ENCODE measurements around the gene BRWD1.

Gene BRWD1

DNA sequence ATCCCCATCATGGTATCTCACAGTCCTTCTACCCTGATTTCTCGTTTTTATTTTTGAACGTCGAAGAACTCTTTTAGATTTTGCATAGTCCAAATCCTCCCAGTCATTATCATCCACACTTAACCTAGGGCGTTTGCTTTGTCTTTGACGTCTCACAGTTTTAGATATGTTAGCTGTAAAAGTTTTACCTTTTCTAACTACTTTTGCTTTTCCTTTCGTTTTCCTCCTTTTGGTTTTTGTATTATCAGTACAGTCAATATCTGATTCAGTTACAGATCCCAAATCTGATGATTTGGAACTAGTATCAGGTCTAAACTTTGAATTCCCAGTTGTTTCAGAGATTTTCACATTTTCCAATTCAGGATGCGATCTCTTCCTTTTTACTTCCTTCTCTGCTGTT lies 117.1 kb downstream of the BRWD1 start:
- no peak for DNase-seq

DNA sequence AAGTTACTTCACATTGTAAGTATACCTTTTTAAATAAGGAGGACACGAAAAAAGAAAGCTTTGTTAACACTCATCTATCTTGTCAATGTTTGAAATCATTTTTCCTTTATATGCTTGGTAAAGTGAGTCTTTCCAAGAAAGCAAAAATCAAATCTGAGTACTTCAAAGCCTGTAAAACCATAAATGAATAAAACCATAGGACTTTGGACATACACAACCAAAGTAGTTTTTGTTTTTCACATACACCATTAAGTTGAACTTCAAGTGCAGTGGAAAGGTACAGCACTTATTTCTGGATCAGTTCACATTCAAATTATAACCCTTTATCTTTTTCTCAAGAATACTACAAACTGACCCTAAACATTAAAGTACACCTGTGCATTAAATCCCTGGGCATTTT lies 120.1 kb downstream of the BRWD1 start:
- DNase-seq: no peak

DNA sequence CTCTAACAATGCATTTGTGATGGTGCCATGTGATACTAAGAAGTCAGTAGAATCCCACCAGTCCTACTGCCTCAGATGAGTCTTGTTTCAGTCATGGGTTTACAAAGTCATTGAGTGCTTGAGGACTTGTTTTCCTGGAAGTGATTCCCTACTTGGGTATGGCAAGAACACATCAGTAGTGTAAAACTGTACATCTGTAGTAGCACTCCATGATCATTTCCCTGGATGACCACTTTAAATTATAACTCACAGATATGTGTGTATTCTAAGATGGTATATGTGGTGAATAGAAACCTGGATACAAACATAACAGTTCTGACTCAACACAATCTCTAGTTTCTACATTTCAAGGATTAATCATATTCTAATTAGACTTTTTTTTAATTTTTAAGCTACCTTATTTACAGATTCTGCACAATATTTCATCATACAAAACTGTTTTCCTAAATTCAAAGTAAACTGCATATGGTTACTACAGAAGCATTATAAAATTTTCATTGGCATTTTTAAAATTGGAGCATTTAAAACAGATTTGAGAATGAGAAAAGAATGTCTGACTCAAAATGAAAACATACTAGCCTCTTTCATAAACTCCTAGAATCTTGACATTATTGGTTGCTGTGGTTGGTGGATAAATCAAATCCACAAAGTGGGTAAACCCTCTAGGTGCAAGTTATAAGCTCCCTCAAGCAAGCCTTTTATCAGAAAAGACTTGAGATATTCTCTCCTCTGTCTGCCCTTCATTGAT lies 123.4 kb downstream of the BRWD1 start:
- DNase-seq: no peak

DNA sequence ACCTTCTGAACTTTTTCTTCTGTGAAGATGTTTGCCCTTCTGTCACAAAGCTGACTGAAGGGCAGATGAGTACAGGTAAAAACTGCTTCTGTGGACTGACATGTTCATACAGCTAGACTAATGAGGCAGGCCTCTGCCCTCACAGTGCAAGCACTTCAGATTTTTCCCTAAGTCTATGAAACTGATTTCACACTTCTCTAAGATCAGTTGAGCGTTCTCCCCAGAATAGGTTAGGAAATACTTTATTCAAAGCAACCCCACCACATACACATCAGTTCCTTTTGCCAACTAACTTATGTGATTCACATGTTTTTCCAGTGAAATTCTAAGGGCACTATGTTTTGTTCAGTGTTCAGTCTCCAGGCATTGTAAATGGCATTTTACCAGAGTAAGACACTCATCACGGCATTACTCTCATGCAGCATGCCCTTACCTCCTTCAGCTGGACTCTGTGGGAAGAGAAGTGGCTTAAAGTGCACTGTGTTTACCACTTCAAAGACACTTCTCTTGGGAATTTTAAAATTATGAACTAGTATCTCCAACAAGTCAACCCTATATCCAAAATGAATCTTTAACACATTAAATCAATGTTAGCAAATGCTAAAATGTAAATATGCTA lies 124.8 kb downstream of the BRWD1 start:
- DNase-seq: no peak

DNA sequence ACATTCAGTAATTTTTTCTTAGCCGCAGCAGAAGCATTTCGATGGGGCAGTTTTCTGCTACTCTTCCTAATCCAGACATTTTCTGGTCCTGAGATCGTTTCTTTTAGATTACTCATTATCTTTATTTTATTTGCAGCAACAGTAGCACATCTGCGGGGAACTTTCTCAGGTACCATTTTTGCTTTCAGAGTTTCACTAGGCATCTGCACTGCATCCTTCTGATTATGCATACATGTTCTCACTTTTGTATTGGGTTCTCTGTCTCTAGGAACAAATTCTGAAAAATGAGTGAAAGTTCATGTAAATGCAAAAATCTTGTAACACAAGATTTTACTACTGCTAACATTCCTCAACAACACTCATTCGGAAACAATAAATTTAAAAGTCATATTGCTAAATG lies 126.3 kb downstream of the BRWD1 start:
- DNase-seq: no peak

DNA sequence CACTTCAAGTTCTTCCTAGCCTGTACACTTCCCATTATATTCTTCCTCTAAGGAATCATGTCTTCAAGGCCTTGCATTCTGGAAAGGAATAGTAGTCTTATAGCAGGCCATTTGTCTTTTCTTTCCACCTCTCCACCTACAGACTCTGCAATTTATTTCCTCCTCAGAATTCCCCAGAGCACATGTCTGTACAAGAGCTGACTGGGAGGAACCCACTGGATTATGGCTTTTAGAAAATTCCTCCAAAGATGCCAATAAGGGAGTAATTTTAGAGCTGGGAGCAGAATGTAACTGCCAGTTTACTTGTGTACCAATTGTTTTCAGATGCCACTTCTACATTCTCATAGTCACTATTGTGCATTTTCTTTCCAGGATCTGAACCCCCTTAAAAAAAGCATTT lies 126.8 kb downstream of the BRWD1 start:
- no peak for DNase-seq

DNA sequence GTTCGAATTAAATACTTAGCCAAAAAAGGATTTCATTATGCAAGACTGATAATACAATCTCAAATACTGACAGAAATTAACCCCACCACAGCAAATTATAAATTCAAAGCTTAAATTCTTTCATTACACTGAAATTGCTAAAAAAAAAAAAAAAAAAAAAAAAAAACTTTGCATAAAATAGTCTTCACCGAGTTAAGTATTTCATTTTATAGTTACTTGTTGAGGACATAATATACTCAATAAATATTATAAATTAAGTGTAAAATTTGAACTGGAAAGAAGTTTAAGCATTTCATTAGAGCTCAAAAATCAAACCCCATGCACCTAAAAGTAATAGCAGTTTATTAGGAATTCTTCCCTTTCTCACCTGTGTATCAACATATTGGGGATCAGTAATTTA lies 128.3 kb downstream of the BRWD1 start:
- no peak for DNase-seq

DNA sequence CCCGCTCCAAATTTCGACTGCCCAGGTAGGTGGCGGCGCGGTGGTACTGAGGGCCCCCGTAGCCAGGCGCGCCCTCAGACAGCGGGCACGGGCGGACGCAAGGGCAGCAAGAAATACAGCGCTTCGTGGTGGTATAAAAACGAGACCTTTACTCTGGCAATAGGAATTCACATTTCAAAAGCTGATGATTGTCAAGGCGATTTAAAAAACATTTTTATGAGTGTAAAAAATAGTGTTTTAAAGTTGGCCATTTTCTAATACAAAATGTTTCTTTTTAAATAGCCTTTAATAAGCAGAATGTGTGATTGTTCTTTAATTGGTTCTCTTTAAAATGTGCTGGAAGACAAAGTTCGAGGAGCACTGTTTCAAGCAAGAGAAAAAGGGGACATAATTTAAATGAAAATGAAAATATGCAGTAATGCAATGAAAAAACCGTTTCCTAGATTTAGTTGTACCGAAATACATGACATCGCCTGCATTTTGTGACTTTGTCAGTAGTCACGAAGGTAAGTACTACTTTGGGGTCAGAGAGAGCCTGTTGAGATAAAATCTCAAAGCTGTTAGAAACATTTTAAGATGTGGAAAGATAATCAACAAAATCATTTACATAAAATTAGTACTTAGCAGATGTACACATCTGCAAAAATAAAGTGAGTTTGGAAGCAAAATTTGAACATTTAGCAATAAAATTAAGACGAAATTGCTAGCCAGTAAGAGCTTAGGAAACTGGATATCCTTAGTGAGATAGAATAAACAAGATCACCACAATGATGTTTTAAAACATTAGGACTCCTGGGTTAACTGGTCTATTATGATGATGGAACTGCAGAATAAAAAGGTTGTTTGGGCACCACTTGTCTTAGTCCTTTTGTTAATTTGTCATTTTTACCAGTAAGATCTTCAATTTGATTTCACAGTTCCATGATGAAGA lies 129.1 kb downstream of the BRWD1 start:
- no peak for DNase-seq

DNA sequence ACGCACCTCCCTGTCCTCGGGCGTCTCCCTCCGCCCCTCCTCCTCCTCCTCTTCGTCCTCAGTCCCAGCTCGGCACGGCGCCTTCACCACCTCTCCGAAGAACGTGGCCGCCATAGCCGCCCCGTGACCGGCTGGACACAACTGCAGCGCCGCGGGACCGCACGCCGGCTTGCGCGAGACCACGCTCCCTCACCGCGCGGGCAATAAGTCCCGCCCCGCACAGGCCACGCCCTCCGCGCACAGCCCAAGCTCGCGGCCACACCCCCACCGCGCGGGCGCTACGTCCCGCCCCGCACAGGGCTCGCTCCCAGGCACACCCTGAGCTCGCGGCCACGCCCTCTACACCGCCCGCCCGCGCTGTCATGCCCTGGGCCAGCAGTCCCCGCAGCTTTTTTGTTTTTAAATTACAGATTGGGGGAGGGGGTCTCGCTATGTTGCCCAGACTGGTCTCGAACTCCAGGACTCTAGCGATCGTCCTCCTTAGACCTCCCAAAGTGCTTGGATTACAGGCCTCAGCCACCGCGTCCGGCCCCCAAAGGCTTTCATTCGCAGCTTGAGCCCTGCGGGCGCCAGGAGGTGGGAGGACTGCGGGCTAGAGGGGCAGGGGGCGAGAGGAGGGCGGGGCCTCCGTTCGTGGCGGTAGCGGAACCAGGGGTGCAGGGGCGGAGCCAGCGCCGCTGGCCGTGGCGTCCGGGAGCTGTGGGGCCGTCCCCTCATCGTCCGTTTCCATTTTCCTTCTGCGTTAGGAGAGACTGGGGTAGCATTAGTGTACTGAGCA lies 130.0 kb downstream of the BRWD1 start, which contains the start of gene PSMG1:
PSMG1 (minus strand) TSS at position 180 of the 778 bp plus-strand sequence; CDS start at position 114, 66 bp downstream.
- DNase-seq: peak; percentile 92

DNA sequence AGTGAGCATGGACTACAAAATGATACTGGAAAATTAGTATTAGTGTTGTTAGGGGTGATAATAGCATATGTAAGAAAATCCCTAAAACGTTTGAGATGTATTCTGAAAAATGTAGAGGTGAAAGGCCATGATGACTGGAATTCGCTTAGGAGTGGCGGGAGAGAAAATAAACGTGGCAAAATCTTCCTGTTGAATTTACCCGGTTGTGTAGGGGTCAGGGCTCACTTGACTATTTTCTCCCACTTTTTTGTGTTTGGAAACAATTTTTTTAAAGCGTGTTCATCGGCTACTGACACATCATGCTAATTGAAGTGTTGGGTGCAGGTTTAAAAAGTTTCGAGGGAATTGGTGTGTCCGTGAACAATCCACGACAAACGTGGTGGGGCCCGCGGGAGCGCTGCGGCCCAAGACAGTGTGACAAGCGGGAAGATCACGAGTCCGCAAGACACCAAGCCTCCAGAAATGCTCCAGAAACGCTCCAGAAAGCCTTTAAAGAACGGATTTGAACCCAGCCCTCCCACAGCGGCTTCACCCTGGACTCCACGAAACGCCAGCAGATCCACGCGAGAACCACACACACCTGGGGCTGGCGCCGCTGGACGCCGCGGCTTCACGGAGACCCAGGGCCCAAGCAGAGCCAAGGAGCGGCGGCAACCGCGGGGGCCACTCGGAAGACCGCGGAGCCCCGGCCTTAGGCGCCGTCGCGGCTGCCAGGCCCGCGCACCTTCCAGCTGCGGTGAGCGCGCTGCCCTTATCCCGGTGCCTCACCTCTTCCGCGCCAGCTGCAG lies 130.8 kb downstream of the BRWD1 start:
- DNase-seq: no peak

DNA sequence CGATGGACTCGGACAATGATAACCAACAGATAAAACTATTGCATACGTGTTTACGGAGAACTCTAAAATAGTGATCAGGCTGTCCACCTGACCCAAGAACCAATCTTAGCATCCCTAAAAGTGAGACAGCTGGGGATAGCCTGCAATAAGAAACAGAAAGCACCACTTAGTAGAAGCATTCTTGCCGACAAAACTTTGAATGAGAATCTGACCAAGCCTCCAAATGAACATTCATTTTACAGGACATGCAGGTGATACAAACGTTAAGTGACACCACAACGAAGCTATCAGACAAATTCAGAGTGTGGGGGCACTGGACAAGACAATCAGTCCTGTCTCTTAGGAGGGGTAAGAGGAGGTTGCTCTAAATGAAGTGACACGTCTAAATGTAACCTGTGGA lies 131.4 kb downstream of the BRWD1 start:
- no peak for DNase-seq

DNA sequence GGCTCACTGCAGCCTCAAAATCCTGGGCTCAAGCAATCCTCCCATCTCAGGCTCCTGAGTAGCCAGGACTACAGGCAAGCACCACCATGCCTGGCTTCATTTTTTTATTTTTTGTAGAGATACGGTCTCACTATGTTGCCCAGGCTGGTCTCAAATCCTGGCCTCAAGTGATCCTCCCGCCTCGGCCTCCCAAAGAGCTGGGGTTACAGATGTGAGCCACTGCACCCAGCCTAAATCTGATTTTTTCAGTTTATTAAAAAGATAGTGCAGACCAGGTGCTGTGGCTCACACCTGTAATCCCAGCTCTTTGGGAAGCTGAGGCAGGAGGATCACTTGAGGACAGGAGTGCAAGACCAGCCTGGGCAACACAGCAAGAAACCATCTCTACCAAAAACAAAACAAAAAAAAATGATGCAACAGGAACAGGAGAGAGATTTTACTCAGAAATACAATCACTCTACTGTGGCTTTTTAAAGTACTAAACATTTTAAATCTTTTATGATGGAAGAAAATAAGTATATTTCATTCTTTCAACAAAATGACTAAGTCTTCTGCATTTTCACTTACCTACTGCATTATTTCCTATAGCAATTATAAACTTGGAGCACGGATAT lies 132.1 kb downstream of the BRWD1 start:
- no peak for DNase-seq

DNA sequence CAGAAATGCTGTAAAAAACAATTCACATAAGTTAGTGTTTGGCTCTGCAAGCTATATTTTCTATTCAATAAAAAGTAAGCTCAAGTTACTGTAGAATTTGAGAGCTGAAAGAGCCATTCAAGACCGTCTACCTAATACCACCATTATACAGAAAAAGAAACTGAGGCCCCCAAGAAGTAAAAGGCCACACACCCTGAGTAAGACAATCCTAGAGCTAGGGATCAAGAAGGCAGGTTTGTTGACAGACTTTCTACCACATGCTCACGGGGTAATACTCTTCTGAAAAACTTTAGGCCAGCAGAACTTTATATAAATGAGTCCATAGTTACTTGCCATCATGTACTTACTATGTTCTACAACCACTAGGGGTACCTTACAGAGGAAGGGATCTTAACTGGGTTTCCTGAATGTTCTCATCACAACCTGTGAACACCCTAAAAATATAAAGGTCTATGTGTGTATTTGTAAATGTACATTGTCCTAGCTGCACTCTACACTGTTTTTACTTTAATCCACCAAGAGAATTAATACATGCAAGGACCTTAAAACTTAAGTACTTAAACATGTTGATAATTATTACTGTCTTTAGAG lies 132.9 kb downstream of the BRWD1 start:
- DNase-seq: no peak

DNA sequence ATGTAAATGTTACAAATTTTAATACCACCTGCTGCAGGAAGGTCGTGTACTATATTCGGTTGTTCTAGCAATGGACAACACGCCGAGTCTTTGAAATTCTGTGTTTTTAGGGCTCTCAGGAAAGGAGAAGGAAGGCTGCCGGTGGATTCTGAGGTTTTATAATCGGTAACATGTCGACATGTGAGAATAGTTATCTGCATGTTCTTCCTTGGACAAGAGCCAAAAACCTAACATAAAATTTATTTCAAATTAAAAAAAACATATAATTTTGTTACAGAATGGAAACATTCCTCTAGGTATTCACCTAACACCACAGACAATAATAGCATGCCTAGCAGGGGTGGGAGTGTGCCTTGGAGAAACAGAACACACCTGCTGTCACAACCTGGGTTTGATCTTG lies 135.0 kb downstream of the BRWD1 start:
- no peak for DNase-seq

DNA sequence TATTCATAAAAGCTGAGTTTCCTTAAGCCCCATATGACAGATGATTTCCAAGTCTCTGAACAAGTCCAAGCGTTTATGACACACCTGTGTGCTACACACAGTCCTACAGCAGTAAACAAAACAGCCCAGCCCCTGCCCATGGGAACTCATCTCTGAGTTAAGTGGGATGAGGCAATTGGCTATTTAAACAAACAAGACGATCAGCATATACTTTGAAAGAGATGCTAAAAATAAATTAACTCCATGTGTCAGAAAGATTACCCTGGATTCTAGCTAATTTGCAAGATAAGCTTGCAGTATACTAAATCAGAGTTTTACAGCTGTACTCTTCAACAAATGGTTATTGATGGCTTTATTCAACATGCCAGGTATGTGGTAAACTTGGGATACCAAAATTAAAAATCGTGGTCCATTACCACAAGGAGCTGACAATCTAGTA lies 137.1 kb downstream of the BRWD1 start:
- DNase-seq: no peak

DNA sequence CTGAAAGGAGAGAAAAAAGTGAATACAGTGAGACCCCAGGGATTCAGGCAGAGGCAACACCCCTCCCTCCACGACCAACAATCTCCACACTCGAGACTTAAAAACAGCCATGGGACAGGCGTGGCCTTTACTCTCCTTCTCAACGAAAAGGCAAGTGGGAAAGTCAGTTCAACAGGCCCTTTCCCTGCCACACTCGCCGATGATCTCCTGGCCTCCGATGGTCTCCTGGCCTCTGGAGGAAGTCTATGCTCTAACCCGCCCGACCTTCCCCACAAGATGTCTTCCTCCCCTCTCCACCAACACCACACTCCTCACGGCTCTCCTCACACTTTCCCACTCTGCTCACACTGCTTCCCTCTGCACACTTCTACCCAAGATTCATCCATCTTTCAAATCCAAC lies 137.8 kb downstream of the BRWD1 start:
- DNase-seq: no peak

DNA sequence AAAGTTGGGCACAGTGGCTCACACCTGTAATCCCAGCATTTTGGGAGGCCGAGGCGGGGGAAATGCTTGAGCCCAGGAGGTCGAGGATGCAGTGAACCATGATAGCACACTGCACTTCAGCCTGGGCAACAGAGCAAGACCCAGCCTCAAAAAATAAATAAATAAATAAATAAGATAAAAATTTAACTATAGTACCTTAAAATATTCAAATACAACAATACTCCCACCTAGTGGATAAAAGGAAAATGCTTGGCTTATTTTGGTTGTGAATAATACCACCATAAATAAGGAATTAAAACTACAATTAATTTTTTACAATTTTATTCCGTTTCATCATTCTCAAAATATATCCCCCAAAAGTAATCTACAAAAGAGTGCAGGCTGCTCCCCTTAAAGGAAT lies 138.3 kb downstream of the BRWD1 start:
- DNase-seq: no peak

DNA sequence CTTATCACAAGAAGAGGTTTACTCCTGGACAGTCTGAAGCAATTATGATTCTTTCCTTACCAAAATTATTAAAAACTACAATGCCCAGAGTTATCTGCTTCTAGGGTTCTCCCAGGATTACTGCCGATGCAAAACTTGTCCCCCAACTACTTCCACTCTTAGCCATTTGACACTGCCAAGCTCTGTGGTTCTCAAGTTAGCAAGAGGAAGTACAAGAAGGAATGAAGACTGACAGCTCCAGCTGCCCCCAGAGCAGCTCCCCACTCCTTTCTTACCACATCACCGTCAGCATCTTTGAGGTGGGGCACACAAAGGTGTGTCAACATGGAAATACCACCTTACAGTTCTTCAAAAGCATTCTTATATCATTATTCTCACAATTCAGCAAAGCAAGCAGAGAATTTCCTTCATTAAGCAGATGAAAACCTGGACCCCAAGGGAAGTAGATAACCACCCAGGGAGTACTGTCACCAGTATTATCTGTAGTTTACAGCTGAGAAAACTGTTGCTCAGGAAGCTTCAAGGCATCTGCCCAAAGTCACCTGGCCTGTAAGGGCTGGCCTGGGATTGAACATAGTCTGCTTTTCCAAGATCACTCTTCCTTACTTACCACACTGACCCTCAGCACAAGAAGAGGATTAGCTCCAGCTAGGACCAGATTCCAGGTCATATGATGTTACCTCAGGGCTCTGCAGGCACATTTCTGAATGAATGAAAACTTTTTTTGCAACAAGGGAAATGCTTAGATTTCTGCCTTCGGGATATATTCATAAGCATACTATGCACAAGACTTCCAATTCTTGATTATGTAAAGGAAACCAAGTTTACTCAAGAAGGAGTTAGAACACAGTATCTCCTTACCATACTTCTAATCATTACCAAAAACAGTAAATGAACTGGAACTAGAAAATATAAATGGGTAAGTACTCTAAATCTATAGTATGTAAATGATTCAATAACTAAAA lies 139.4 kb downstream of the BRWD1 start:
- no peak for DNase-seq

DNA sequence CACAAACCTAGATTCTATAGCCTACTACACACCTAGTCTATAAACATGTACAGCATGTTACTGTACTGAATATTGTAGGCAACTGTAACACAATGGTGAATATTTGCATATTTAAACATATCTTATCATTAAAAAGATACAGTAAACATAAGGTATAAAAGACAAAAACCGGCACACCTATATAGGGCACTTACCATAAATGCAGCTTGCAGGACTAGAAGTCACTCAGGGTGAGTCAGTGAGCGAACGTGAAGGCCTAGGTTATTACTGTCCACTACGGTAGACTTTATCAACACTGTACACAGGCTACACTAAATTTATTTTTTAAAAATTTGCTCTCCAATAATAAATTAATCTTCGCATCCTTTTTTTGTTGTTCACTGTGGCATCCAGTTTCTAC lies 143.5 kb downstream of the BRWD1 start:
- DNase-seq: no peak

DNA sequence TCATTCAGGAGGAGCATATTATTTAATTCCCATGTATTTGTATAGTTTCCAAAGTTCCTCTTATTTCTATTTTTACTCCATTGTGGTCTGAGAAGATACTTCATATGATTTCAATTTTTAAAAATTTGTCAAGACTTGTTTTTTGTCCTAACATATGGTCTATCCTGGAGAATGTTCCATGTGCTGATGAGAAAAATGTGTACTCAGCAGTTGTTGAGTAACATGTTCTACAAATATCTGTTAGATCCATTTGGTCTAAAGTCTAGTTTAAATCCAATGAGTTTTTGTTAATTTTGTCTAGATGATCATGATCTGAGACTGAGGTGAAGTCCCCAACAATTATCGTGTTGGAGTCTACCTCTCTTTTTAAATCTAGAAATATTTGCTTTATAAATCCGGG lies 144.6 kb downstream of the BRWD1 start:
- DNase-seq: no peak
